Karpas-422 (cell line): ENCODE results near the gene CPTP. TPM values are rescaled to one million over a fixed set of nuclear protein-coding genes. Genes with fewer than 3 reads are reported as not detected.

Experiments
- DNase-seq: peaks from one replicate; pipeline ENCODE4 v3.0.0-alpha.2; 2015
- H2AFZ ChIP-seq: fragments of 200-600 bp; sonication (generic); 2 replicates; pipeline ENCODE4 v1.6.1; 2014; ENCODE audit warnings: antibody characterized with exemption, low read length, mixed read lengths
- H3K27ac ChIP-seq: fragments of 200-600 bp; sonication (generic); 2 replicates; pipeline ENCODE4 v1.5.1; 2014; ENCODE audit warnings: mild to moderate bottlenecking, low read length, moderate library complexity
- H3K27me3 ChIP-seq: fragments of 200-600 bp; sonication (generic); 2 replicates; pipeline ENCODE4 v1.6.1; 2014; ENCODE audit warnings: low read length, mixed read lengths
- H3K36me3 ChIP-seq: fragments of 200-600 bp; sonication (generic); 2 replicates; pipeline ENCODE4 v1.6.1; 2014; ENCODE audit warnings: low read length, mixed read lengths; ENCODE audit not compliant: insufficient read depth
- H3K4me1 ChIP-seq: fragments of 200-600 bp; sonication (generic); 2 replicates; pipeline ENCODE4 v1.6.1; 2014; ENCODE audit warnings: mild to moderate bottlenecking, low read length, mixed read lengths
- H3K4me2 ChIP-seq: fragments of 200-600 bp; sonication (generic); 2 replicates; pipeline ENCODE4 v1.6.1; 2014; ENCODE audit warnings: low read length, low read depth, mild to moderate bottlenecking; ENCODE audit not compliant: poor library complexity, severe bottlenecking
- H3K4me3 ChIP-seq: fragments of 200-600 bp; sonication (generic); 2 replicates; pipeline ENCODE4 v1.5.1; 2014; ENCODE audit warnings: mild to moderate bottlenecking, antibody characterized with exemption, low read length, mixed read lengths
- H3K79me2 ChIP-seq: fragments of 200-600 bp; sonication (generic); 2 replicates; pipeline ENCODE4 v1.6.1; 2014; ENCODE audit warnings: mild to moderate bottlenecking, low read length, mixed read lengths
- H3K9ac ChIP-seq: fragments of 200-600 bp; sonication (generic); 2 replicates; pipeline ENCODE4 v1.6.0; 2014; ENCODE audit warnings: low read length
- H3K9me2 ChIP-seq: fragments of 200-600 bp; sonication (generic), shearing (Covaris generic); replicated peaks from 2 replicates; pipeline ENCODE4 v1.6.0; 2014; ENCODE audit warnings: mild to moderate bottlenecking, low read length, moderate library complexity; ENCODE audit not compliant: insufficient read depth
- H3K9me3 ChIP-seq: fragments of 300-700, 200-600 bp; sonication (generic); 2 replicates; pipeline ENCODE4 v1.6.1; 2014; ENCODE audit warnings: low read length, mixed read lengths
- H4K20me1 ChIP-seq: fragments of 200-600 bp; sonication (generic); 2 replicates; pipeline ENCODE4 v1.6.1; 2014; ENCODE audit warnings: mild to moderate bottlenecking, antibody characterized with exemption, low read length, low read depth; ENCODE audit not compliant: insufficient read depth
- total RNA-seq: library from RNA; depleted of rRNA; stranded (reverse); fragments of >200 nt; shearing (Covaris generic); gene quantifications from 2 replicates; pipeline ENCODE4 v1.2.3, GENCODE V29; 2014; ENCODE audit warnings: low replicate concordance

The CPTP gene
- total RNA-seq, 1 experiment from 2014 or later = 35.0 TPM

DNA sequence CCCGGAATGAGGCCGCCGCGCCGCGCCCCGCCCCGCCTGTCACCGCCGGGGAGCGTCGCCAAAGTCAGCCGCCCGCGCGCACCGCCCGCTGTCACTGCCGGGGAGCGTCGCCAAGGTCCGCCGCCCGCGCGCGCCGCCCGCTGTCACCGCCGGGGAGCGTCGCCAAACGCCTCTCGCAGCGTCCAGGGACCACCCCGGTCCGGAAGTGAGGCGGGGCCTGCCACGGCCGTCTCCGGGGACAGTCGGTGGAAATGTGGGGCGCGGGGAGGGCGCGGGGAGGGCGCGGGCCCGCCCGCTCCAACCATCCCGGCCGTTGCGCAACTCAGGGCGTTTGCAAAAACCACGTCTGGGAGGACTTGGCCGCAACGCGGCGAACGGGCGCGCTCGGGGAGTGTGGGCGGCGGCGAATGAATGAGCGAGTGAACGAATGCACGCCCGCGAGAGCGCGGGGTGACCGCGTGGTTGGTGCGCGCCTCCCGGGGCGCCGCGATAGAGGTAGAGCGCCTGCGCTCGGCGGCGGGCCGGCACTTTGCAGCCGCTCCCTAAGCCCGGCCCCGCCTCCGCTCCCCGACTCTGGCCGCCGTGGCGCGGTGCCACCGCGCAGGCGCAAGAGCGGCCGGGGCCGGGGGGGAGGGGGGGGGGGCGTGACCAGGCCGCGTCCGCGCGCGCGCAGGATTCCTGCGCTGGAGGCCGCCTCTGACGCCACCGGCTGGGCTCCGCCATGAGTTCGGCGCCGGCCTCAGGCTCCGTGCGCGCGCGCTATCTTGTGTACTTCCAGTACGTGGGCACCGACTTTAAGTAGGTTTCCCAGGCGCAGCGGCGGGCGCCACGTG, 16.5 kb upstream of the CPTP start, which contains the start of the genes ACAP3 and PUSL1:
Gene ACAP3 (minus strand): TSS at position 8 of the 833 bp plus-strand sequence. CDS start 115 bp downstream, outside the sequence.
Gene PUSL1 (plus strand): TSS at position 675 of the 833 bp plus-strand sequence. CDS start 47 bp downstream, at position 722.
- Histone ChIP-seq H3K27me3 (no peaks in the 10 kb centered on the region), H3K79me2 (peaks cover 43% of the 10 kb centered on the region), H2AFZ (peak within 1 kb of the TSS; percentile 87; the same call in 1 of the 2 replicates), H3K36me3 (no peaks in the 10 kb centered on the region), H3K9me2 (no peaks in the 10 kb centered on the region), H3K4me1 (peaks cover 42% of the 10 kb centered on the region), H4K20me1 (peaks cover 16% of the 10 kb centered on the region; the same call in 1 of the 2 replicates), H3K9me3 (no peaks in the 10 kb centered on the region), H3K4me3 (peak within 1 kb of the TSS; percentile 85), H3K9ac (peak within 1 kb of the TSS; percentile 97), H3K27ac (peak within 1 kb of the TSS; percentile 97), H3K4me2 (peak within 1 kb of the TSS; percentile 94)
- DNase-seq = peak; percentile 98

GRCh38 chr1:1308756-1309250, 15.8 kb upstream of the CPTP start:
- DNase-seq = no peak
- Histone ChIP-seq H3K4me1 (peaks cover 42% of the 10 kb centered on the region), H4K20me1 (peaks cover 16% of the 10 kb centered on the region; the same call in 1 of the 2 replicates), H3K79me2 (peaks cover 38% of the 10 kb centered on the region), H3K36me3 (0 out of 2 replicates have a peak, but pooled peaks cover 4% of the 10 kb centered on the region), H3K27me3 (no peaks in the 10 kb centered on the region), H2AFZ (no peak overlapping the region; the same call in 1 of the 2 replicates), H3K4me2 (peak overlapping the region; percentile 73), H3K9me3 (no peaks in the 10 kb centered on the region), H3K9me2 (no peaks in the 10 kb centered on the region), H3K27ac (peak overlapping the region; percentile 77), H3K4me3 (peak overlapping the region; percentile 78), H3K9ac (peak overlapping the region; percentile 85)

DNA sequence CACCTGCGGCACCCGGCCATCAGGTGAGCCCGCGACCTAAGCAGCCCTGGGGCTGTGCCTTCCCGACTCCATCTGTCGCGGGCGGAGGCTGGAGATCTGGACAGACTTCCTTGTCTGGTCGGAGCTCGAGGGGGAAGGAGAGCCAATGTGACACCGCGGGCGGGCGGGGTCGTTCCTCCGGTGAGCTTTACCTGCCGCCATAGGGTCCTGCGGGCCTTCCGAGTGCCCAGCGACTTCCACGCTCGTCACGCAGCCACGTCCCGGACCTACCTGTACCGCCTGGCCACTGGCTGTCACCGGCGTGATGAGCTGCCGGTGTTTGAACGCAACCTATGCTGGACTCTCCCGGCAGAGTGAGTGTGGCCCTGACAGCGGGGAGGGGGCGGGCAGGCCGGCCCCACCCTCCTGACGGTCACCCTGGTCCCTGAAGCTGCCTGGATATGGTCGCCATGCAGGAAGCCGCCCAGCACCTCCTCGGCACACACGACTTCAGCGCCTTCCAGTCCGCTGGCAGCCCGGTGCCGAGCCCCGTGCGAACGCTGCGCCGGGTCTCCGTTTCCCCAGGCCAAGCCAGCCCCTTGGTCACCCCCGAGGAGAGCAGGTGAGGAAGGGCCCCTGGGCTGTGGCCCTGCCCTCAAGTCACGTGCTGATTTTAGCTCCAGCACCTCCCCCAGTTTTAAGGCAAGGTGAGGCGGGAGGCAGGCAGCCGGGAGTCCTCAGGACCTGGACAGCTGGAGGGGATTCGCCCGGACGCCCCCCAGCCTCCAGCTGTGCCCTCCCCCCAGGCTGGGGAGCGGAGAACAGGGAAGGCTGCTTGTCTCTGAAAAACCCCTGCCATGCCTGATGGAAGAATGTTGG, 15.1 kb upstream of the CPTP start:
- Histone ChIP-seq H3K27me3 (no peaks in the 10 kb centered on the region), H3K4me3 (peak overlapping the region; percentile 78), H3K79me2 (peaks cover 32% of the 10 kb centered on the region), H3K9me3 (no peaks in the 10 kb centered on the region), H3K9me2 (no peaks in the 10 kb centered on the region), H3K27ac (peak overlapping the region; percentile 77), H4K20me1 (peaks cover 16% of the 10 kb centered on the region; the same call in 1 of the 2 replicates), H3K4me1 (peaks cover 35% of the 10 kb centered on the region), H2AFZ (no peak overlapping the region), H3K4me2 (peak overlapping the region; percentile 73), H3K9ac (peak overlapping the region; percentile 85), H3K36me3 (peaks cover 6% of the 10 kb centered on the region; the same call in 1 of the 2 replicates)
- peak; percentile 74 for DNase-seq

DNA sequence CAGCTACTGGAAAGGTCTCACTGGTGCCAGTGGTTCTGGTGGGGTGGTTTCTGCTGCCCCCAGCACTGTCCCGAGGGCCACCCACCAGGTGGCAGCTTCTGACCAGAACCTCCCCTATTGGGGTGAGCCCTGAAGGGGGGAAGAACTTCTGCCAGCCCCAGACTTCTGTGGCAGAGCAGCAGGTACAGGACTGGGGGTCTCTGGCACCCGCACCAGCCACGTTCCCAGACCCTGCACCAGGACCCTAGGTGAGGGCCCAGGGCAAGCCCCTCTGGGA, 14.6 kb upstream of the CPTP start:
- H3K4me1 ChIP-seq = peaks cover 31% of the 10 kb centered on the region
- peaks cover 31% of the 10 kb centered on the region for H3K79me2 ChIP-seq
- no peaks in the 10 kb centered on the region for H3K9me2 ChIP-seq
- no peaks in the 10 kb centered on the region for H3K27me3 ChIP-seq
- H3K9ac ChIP-seq = peak overlapping the region; percentile 85
- H3K4me3 ChIP-seq = peak overlapping the region; percentile 78
- peak overlapping the region; percentile 48 for H3K27ac ChIP-seq
- H3K36me3 ChIP-seq = peaks cover 11% of the 10 kb centered on the region
- DNase-seq = no peak
- no peak overlapping the region for H2AFZ ChIP-seq
- H3K4me2 ChIP-seq = peak overlapping the region; percentile 73
- H3K9me3 ChIP-seq = no peaks in the 10 kb centered on the region
- H4K20me1 ChIP-seq = peaks cover 16% of the 10 kb centered on the region; the same call in 1 of the 2 replicates

- H2AFZ ChIP-seq = no peak overlapping the region
- peaks cover 16% of the 10 kb centered on the region; the same call in 1 of the 2 replicates for H4K20me1 ChIP-seq
Observed at GRCh38 chr1:1310476-1311053, 14.0 kb upstream of the CPTP start.

GRCh38 chr1:1311107-1312104, 13.2 kb upstream of the CPTP start:
- DNase-seq = no peak
- no peaks in the 10 kb centered on the region for H3K27me3 ChIP-seq
- H3K4me3 ChIP-seq = no peak overlapping the region
- peaks cover 28% of the 10 kb centered on the region for H3K4me1 ChIP-seq
- H3K9me2 ChIP-seq = no peaks in the 10 kb centered on the region
- H3K9me3 ChIP-seq = no peaks in the 10 kb centered on the region
- H3K79me2 ChIP-seq = peaks cover 27% of the 10 kb centered on the region
- no peak overlapping the region for H3K9ac ChIP-seq
- peaks cover 16% of the 10 kb centered on the region; the same call in 1 of the 2 replicates for H4K20me1 ChIP-seq
- no peak overlapping the region for H3K4me2 ChIP-seq
- peaks cover 11% of the 10 kb centered on the region for H3K36me3 ChIP-seq
- H2AFZ ChIP-seq = no peak overlapping the region
- no peak overlapping the region for H3K27ac ChIP-seq

More at GRCh38 chr1:1310476-1311053, 14.0 kb upstream of the CPTP start:
- H3K4me1 ChIP-seq = peaks cover 30% of the 10 kb centered on the region
- peaks cover 30% of the 10 kb centered on the region for H3K79me2 ChIP-seq
- H3K4me3 ChIP-seq = no peak overlapping the region
- H3K9me3 ChIP-seq = no peaks in the 10 kb centered on the region
- H3K27ac ChIP-seq = peak overlapping the region; percentile 48; the same call in 1 of the 2 replicates
- H3K36me3 ChIP-seq = peaks cover 11% of the 10 kb centered on the region
- H3K4me2 ChIP-seq = peak overlapping the region; percentile 73
- peak overlapping the region; percentile 85; the same call in 1 of the 2 replicates for H3K9ac ChIP-seq
- DNase-seq = no peak
- H3K9me2 ChIP-seq = no peaks in the 10 kb centered on the region
- H3K27me3 ChIP-seq = no peaks in the 10 kb centered on the region
